DMS79 (cell line): ENCODE measurements around the gene PSPC1.

Source experiments
- DNase-seq: peaks from one replicate; lab custom pipeline; 2025; lab: John Stamatoyannopoulos, UW

PSPC1 gene

DNA sequence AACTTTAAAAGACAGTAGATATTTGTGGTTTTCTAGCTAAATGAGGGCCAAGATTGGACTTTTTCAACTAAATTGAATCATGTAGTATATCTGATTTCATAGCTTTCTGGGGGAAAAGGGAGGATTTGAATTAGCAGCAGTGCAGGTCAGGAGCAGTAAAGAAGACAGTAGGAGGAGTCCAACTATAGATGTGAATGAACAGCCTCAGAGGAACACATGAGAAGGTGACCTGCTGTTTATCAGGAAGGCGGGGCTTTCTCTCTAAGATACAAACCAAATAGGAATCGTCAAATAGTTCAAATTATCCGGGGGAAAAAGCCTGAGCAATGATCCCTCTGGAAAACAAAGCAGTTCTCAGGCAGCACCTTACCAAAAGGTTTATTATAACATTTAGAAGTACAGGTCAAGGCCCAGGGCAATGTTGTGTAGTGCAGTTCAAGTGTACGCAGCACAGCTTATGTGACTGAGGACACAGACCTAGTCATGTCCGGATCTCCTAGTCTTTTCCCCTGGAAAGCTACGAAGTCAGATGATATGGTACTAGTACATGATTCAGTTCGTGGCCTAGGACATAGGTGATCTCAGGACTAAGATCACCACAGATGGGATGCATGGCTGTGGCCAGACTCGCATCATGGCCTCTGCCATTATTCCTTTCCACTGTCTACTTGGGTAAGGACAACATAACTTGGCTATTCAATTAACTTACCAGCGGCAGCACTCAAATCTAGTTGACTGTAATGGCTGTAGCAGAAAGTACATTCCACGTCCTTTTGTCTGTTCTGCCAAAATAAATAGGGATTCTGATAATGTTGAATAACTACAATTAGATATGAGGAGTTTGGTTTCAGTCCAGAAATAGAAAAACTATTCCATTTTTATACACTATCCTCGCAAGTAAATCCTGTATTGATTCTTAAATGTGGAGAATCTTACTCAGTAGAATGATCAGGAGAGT is 109.0 kb downstream of the PSPC1 start:
- DNase-seq: no peak

DNA sequence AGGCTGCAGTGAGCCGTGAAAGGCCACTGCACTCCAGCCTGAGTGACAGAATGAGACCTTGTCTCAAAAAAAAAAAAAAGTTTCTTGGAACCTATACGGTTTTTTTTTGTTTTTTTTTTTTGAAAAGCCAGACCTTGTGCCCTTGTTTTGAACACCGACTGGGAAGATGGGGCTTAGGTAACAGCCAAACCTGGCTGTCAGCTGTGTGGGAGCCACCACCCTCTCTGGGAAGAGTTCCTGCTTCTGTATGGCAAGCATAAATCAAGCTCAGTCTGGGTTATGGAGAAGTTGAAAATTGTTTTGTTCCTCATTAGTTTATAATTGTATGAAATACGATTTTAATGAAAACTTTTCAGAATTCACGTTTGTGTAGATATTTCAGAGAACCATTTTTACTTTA is 109.8 kb downstream of the PSPC1 start:
- DNase-seq: no peak

DNA sequence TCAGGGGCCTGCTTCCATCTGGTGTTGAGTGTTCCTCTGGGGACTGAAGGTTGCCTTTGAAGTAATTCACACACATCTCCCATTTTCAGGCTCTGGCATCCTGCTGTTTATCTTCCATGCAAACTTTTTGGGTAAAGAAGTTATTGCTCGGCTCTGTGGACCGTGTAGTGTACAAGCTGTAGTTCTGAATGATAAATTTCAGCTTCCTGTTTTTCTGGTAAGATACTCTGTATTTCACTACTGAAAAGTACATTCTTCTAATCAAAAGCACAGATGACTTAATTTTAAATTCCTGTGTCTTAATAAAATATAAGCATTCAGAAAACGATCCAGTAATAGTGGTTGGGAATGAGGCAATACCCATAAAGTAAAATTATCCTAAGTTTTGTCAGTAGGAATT is 112.6 kb downstream of the PSPC1 start:
- DNase-seq: no peak

DNA sequence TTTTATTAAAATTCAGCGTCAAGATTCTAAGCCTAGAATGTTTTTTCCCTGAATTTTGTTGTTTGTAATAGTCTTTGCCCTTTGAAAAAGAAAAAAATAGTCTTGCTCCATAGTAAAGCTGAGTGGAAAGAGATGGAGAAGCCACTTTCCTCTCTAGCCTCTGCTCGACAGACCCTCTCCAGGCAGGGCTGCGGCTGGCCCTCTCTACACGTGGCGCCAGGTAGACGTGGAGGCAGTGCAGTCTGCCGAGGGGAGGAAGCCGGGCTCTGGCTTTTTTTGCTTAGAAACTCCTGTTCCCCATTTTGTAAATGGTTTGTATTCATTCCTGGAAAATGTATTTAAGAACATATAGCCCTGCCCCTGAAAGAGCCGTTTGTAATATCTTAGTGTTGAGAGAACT is 114.0 kb downstream of the PSPC1 start:
- DNase-seq: no peak

DNA sequence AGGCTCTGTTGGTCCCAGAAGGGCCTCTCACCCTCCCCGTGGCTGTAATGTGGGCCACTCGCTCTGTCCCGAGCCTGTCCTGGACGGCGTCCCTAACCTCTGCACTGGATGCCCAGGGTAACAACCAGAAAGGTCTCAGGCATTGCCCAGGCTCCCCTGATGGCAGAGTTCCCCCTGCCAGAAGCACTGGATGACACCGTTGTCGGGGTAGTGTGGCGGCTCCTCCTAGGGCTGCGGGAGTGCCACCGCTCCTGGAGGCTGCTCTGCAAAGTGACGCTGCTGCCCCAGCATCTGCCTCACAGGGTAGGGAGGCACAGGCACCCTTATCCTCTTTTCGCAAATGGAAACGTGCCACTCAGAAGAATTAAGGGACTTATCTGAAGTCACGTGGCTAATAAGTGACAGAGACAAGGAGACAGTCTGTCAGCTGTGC is 117.3 kb downstream of the PSPC1 start:
- DNase-seq: no peak

DNA sequence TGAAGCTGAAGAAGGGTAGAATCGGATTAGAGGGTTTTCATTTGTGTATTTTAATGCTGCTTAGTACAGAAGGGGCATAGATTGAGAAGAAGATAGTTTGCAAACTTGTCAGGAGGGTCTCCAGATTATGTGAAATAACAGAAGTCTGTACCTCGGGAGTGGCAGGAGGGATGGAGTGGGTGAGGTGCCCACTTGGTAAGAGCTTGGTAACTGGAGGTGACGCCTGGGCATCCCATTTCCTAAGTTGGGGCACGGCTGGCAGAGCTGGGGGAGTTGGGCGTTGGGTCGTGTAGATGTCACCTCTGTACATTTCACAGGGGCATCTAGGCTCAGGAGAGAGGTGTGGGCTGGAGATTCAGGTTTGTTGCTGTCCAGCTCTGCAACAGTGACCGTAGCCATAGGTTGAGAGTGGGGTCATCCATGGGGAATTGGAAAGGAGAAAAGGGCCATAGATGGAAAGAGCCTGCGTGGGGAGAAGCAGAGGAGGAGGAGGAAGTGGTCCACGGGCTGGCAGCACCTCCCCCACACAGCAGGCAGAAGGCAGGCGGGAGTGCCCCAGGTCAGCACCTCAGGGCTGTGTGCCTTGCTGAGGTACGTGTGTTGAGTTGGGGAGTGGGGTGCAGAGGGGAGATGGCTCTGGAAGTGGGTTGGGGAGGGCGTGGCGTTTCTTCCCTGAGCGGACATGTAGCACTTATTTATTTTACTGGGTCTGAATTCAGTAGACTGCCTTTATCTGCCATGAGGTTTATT is 118.1 kb downstream of the PSPC1 start:
- no peak for DNase-seq

DNA sequence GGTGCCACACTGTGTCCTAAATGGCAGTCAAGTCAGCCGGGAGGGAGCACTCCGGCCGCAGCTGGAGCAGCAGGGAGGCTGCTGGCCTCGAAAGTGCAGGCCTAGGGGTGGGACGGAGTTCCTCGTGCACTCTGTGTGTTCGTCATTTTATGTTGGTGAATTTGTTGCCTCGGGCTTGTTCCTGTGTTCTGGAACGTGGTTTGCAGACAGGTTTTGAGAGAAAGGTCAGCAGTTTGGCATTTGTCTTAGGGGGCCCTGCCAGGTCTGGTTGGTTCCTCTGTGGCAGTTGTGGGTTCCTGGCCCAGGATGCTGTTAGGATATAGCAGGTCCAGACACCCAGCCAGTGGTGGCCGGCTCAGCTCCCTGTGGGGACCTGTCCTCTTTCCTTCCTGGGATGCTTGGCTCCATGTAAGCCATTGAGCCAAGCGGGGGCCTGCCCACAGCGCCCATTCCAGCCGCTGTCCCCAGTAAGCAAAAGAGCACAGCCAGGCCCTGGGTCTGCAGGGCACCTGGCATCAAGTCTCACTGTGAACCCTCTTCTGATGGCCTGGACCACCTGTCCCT is 119.2 kb downstream of the PSPC1 start:
- DNase-seq: no peak

DNA sequence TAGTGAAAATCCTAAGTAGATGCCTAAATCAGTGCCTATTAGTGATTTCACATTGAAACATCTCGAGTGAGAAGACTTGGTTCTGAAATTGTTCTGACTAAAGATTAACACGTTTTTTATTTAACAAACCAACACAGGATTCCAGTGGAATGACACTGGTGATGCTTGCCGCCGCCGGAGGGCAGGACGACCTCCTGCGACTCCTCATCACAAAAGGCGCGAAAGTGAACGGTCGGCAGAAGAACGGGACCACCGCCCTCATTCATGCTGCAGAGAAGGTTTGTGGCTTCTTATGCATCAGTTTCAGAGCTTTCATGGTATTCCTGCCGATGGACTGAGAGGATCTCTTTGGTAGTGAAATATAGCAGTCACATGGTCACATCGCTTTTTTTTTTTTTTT is 121.2 kb downstream of the PSPC1 start:
- DNase-seq: no peak

DNA sequence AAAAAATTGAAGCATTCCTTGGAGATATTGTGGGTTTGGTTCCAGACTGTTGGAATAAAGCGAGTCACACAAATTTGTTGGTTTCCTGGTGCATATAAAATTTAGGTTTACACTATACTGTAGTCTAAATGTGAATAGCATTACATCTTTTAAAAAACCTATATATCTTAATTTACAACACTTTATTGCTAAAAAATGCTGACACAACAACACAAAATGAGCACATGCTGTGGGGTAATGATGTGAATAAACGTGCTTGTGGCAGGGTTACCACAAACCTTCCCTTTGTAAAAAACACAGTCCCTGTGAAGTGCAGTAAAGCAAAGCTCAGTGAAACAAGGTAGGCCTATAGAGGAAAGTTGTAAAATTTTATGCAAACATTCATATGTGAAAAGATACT is 121.6 kb downstream of the PSPC1 start:
- DNase-seq: no peak

DNA sequence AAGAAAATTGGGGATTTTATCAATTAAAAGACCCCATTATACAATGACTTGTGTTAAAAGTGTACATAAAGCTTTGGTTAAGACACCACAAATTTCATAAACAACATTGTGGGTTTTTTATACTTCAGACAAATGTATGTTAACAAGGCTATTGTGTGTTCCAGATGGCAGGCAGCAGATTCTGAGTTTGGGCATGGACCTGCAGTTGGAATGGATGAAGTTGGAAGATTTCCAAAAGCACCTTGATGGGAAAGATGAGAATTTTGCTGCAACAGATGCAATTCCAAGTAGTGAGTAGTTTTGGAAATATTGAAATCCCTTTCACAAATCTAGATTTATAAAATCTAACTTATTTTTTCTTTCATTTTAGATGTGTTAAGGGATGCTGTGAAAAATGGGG is 123.9 kb downstream of the PSPC1 start:
- no peak for DNase-seq

DNA sequence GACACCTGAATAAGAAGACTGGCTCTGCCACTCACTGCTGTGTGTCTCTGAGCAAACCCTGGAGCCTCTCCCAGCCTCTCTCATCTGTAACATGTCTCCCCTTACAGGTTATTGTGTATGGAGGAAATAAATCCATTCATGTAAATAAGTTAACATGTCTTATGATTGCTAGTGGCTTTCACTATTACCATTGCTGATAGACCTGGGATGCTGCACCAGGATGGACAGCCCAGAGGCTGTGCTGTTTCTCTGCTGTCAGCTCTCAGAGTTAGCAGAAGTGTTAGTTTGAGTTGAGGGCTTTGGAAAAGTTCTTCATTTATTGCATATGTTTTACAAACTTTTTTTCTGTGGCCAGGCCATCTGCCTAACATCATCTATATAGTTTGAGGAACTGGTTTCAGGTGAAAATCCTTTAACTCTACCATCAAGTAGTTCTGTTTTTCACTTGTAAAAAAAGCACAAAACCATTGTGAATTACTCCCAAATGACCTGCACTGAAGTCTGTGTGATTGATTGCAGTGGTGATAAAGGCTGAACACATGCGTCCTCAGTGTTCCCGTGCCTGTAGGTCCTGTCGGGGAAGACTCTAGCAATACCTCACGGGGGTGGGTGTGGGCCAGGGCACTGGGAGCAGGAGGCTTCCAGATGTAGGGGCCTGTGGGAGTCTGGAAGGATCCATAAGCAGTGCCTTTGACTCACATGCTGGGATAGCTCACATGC is 124.7 kb downstream of the PSPC1 start:
- DNase-seq: no peak
